ENCODE results near the gene FHIP1B.

The FHIP1B gene

GRCh38 chr11:6200975-6201374 lies 33.5 kb downstream of the FHIP1B start:
- DNase-seq (ENCODE audit: low spot score), result no peak

- no peak for DNase-seq (ENCODE audit: low spot score)
Measured at GRCh38 chr11:6199174-6199810, 35.1 kb downstream of the FHIP1B start, which contains the start of gene OR52W1. Gene OR52W1, plus strand, starts transcription at chr11:6199224. Its CDS starts 0 bp downstream, at chr11:6199224.

DNA sequence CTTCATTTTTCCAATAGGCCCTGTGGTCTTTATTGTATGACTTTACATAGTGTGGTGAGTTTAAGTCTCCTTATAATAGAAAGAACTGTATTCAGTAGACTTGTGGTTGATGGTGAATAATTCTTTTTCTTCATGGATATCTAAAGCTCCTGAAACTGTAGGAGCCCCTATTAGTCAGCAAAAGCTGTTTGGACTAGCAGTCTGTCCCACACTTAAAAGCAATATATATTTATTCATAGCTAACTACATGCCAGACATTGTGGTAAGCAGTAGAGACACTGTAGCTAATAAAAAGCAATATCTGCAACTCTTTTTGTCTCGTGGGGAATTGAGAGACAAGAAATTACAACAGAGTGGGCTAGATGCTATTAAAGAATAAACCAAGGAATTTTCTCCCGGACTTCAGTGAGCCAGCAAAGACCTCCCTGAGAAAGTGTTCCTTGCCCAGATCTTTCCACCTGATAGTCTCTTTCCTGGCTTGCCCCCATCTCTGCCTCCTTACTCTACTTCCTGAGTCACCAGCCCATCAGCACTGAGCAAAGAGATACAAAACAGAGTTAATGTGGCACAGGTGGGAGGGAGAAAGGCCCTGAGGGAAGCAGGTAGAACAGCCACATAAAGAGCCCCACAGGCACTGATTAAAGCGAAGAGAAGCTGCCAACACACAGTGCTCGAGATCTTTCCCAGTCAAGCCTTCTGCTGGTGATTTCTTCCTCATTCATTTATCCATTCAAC lies 36.8 kb downstream of the FHIP1B start:
- DNase-seq (ENCODE audit: low spot score), result no peak

- DNase-seq (ENCODE audit: low spot score), result no peak
Measured at GRCh38 chr11:6196396-6196795, 38.0 kb downstream of the FHIP1B start.

GRCh38 chr11:6194065-6194581 lies 40.3 kb downstream of the FHIP1B start:
- no peak for DNase-seq (ENCODE audit: low spot score)

- DNase-seq (ENCODE audit: low spot score), result no peak
Measured at GRCh38 chr11:6191742-6192141, 42.7 kb downstream of the FHIP1B start.

GRCh38 chr11:6175440-6175839 lies 59.0 kb downstream of the FHIP1B start:
- no peak for DNase-seq (ENCODE audit: low spot score)

DNA sequence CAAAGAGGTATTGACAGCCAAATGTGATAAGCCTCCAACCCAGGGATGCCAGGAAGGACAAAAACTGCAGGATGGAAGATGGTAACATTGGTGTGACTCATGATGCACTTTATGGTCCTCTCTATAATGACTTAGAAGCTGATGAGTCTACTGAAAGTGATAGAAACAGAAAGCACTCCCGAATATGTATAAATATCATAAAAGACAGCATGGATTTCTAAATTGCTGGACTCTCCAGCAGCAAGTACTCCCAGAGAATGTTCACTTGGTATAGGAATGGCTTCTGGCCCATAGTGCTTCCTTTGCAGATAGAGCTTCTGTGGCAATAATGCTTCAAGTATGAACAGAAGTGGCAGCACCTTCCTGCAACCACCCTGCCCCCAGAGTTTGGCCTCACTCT lies 64.2 kb downstream of the FHIP1B start, which contains the start of gene OR52B2:
Gene OR52B2, minus strand, starts transcription at position 101 of the 400 bp plus-strand sequence. Its CDS starts 0 bp downstream, at position 101.
- DNase-seq (ENCODE audit: low spot score), result no peak
